ENCODE data around the gene NDUFA1.
"Not testable (repeated sequence)": the region's sequence is repeated elsewhere in the genome, so short reads cannot be mapped to it uniquely, and the experiment has no call there.

NDUFA1 gene

DNA sequence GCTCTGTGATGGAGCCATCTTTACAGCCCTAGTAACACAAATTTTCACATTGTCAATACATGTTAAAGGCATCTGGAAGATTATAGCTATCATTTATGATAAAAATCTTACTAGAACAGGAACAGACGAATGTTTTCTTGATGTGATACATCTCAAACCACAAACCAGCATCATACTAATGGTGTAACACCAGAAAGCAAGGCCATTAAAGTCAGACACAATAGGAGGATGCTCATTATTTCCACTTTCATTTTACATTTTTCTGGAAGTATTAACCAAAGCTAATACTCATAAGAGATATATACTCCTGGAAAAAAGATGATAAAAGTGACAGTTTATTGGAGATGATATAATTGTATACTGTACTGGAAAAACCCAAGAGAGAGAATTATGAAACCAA lies 29.3 kb downstream of the NDUFA1 start:
- DNase-seq (ENCODE audit: low spot score): no peak

DNA sequence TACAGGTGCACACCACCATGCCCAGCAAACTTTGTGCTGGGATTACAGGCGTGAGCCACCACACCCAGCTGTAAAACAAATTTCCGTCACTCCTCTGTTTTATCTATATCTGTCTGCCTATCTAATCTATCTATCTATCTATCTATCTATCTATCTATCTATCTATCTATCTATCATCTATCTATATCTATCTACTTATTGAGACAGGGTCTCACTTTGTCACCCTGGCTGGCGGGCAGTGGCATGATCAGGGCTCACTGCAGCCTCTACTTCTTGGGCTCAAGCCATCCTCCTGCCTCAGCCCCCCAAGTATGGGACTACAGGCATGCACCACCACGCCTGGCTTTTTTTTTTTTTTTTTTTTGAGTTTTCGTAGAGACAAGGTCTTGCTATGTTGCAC lies 44.7 kb downstream of the NDUFA1 start:
- no peak for DNase-seq (ENCODE audit: low spot score)

DNA sequence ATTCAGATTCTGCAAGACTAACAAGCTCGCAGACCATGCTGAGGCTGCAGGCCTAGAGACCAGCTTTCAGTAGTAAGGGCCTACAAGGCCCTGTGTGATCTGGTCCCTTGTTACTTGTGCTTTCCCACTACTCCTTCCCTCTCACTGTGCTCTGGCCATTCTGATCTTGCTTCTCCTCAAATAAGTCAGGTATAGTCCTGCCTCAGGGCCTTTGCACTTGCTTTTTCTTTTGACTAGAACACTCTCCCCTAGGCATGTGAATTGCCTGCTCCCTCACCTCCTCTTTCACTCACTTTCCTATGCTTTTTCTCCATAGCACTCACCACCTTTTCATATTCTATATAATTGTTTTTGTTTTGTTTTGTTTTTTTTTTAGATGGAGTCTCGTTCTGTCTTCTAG lies 46.2 kb downstream of the NDUFA1 start:
- no peak for DNase-seq (ENCODE audit: low spot score)

DNA sequence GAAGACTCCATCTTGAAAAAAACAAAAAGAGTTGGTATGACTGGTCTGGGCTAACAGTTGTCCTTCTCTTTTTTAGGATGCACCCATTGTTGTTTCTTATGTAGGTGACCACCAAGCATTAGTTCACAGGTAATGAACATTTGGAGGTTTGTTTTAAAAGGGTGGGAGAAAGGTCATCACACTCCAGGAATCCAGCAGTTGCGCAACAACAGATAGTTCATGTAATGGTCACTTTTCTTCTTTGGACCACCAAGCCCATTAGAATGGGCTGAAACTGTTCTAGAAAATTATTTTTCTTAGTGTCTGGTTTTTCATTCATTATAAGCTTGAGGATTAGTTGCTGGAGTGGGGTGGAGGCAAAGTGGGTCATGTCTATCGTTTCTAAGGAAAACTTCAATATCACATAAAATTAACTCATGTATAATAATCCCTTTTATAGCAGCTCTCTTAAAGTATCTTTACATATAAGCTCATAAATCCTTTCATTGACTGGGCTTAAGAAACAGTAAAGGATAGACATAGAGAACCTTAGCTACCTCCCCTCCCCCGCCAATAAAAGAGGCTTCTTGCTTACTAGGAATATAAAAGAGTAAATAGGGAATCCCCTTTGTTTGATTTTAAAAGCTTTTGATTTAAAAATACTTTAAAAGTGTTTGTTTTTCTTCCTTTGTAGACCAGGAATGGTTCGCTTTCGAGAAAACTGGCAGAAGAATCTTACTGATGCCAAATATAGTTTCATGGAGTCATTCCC lies 48.4 kb downstream of the NDUFA1 start:
- DNase-seq (ENCODE audit: low spot score): no peak

DNA sequence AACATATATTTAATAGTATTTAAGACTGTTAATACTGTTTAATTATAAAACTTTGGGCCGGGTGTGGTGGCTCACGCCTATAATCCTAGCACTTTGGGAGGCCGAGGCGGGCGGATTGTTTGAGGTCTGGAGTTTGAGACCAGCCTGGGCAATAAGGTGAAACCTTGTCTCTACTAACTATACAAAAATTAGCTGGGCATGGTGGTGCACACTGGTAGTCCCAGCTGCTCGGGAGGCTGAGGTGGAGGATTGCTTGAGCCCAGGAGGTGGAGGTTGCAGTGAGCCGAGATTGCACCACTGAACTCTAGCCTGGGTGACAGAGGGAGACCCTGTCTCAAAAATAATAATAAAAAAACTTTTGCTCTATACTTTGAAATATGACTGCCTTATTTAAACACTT lies 50.8 kb downstream of the NDUFA1 start:
- not testable (repeated sequence) for DNase-seq (ENCODE audit: low spot score)
